Bronchial smooth muscle cell (primary cell): ENCODE data around the gene MPDU1. TPM values are rescaled to one million over a fixed set of nuclear protein-coding genes. Genes with fewer than 3 reads are reported as not detected.

Source experiments
- total RNA-seq: library from RNA; depleted of rRNA; stranded (reverse); fragments of >200 nt; gene quantifications from 2 replicates; pipeline ENCODE4 v1.2.1, GENCODE V29; 2014

Gene MPDU1
- 36.7 and 48.5 TPM in 2 replicates for total RNA-seq

DNA sequence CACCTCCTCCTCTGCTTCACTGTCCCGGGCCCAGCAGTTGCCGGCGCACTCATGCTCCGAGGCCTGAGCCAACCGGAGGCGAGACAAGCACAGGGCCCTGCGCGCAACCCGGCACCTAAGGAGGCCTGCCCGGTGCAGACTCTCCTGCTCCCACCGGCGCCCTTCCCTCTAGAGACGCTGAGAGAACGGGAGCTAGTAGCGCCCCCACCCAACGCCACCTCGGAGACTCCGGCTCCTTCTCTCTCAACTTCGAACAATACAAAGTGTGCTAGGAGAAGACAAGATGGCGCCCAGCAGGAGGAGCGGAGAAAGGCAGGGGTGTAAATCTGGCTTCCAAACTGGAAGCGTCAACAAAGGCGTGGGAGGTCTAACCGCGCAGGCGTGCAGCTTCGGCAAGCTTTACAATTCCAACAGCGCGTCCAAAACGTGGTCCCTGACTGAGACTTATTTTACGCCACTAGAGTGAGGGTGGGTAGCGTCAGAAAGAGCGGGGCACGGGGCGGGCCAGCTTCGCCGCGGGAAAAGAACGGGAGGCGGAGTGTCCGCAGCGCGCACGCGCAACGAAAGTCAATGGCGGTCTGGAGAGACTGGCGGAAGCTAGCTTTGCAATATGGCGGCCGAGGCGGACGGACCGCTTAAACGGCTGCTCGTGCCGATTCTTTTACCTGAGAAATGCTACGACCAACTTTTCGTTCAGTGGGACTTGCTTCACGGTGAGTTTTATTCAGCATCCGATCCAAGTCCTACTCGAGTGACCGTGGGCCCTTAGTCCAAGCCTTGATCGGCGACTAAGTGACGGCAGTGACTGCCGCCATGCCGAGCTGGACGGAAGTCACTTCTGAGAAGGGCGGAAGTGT lies at the start of gene MPDU1:
Gene MPDU1 (plus strand): TSS at position 600 of the 857 bp plus-strand sequence. CDS start 11 bp downstream, at position 611.

GRCh38 chr17:7548585-7549400 lies 34.9 kb upstream of the MPDU1 start, which contains the start of gene TNFSF12:
Gene TNFSF12, plus strand, starts transcription at chr17:7549058. Its CDS starts 96 bp downstream, at chr17:7549154.

DNA sequence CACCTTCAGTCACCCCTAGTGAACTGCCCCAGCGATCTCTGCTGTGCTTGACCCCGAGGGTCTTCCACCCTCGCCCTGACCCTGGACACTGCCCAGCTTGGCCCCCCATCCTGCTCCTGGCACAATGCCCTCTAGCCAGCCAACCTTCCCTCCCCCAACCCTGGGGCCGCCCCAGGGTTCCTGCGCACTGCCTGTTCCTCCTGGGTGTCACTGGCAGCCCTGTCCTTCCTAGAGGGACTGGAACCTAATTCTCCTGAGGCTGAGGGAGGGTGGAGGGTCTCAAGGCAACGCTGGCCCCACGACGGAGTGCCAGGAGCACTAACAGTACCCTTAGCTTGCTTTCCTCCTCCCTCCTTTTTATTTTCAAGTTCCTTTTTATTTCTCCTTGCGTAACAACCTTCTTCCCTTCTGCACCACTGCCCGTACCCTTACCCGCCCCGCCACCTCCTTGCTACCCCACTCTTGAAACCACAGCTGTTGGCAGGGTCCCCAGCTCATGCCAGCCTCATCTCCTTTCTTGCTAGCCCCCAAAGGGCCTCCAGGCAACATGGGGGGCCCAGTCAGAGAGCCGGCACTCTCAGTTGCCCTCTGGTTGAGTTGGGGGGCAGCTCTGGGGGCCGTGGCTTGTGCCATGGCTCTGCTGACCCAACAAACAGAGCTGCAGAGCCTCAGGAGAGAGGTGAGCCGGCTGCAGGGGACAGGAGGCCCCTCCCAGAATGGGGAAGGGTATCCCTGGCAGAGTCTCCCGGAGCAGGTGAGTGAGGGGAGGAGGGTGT lies 24.9 kb upstream of the MPDU1 start, which contains the start of gene TNFSF13:
Gene TNFSF13 (plus strand): TSS at position 207 of the 776 bp plus-strand sequence. CDS start 290 bp downstream, at position 497.

GRCh38 chr17:7561589-7562207 lies 22.0 kb upstream of the MPDU1 start, which contains the start of gene SENP3:
Gene SENP3, plus strand, starts transcription at chr17:7561919. Its CDS starts 1,158 bp downstream, at chr17:7563077.

GRCh38 chr17:7579001-7579833 lies 4.4 kb upstream of the MPDU1 start, which contains the start of gene CD68:
Gene CD68, plus strand, starts transcription at chr17:7579638. Its CDS starts 40 bp downstream, at chr17:7579678.

DNA sequence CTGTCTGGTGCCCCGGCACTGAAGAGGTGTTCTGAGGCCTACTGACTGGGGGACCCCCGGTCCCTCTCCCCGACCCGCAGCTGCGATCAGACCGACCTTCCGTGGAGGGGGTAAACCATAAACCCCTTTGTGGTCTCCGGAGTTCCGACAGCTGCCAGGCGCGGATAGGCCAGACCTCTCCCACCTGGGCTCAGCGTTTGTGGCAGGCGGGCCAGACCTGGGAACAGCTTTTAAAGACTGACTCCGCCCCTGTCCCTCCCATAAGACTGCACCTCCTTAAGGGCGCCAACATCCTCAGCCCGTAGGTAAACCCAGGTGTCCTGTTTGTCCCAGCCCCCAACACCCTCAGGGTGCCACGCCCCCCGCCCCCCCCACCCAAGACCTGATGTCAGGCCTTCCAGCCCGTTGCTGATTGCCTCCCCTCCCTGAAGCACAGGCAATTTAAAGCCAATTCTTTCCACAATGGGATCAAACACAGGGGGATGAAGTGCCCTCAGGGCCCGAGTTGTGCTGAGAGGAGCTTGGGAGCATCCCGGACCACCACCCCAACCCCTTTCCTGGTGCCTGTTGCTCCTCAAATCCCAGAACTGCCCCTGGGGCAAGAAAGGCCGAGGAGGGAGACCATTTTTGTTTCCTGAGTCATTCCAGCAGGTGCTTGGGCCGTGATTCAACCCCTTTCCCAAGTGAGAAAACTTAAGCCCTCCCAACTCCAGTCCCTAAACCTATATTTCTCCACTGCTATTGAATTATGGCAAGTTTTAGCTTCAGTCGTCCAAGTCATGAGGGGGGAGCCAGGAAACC lies 6.4 kb downstream of the MPDU1 start, which contains the start of gene SOX15:
Gene SOX15 (minus strand): TSS at position 204 of the 801 bp plus-strand sequence. CDS start 418 bp downstream, outside the sequence.

GRCh38 chr17:7614425-7615264 lies 31.0 kb downstream of the MPDU1 start, which contains the start of gene FXR2:
Gene FXR2, minus strand, starts transcription at chr17:7614897. Its CDS starts 365 bp downstream, at chr17:7614532.

GRCh38 chr17:7627250-7628121 lies 43.8 kb downstream of the MPDU1 start, which contains the start of gene SAT2:
Gene SAT2, minus strand, starts transcription at chr17:7627821. Its CDS starts 186 bp downstream, at chr17:7627635.

GRCh38 chr17:7629939-7630571 lies 46.4 kb downstream of the MPDU1 start, which contains the start of gene SHBG:
Gene SHBG, plus strand, starts transcription at chr17:7630135. Its CDS starts 38 bp downstream, at chr17:7630173.

Other genes starting within 250 kb of the MPDU1 start
- gene ACAP1, start 247.3 kb upstream of the MPDU1 start, total RNA-seq, result 3.3 and 5.2 TPM in 2 replicates
- 4.6 and 5.4 TPM in 2 replicates for gene KCTD11, start 231.7 kb upstream of the MPDU1 start, total RNA-seq
- gene TMEM95, start 228.7 kb upstream of the MPDU1 start, total RNA-seq, result not detected in 2 replicates
- 0.09 and 0.32 TPM in 2 replicates for gene TNK1, start 202.8 kb upstream of the MPDU1 start, total RNA-seq
- gene PLSCR3, start 189.3 kb upstream of the MPDU1 start, total RNA-seq, result 15.5 and 15.9 TPM in 2 replicates
- 70.3 and 140 TPM in 2 replicates for gene TMEM256, start 179.8 kb upstream of the MPDU1 start, total RNA-seq
- 6.8 and 7.1 TPM in 2 replicates for gene NLGN2, start 176.0 kb upstream of the MPDU1 start, total RNA-seq
- 0.16 TPM in 1 of 2 replicates, not detected in the other for gene SPEM1, start 163.5 kb upstream of the MPDU1 start, total RNA-seq
- not detected in 2 replicates for gene SPEM2, start 158.2 kb upstream of the MPDU1 start, total RNA-seq
- not detected in 2 replicates for gene SPEM3, start 155.0 kb upstream of the MPDU1 start, total RNA-seq
- gene TMEM102, start 148.4 kb upstream of the MPDU1 start, total RNA-seq, result 0.60 and 2.4 TPM in 2 replicates
- gene FGF11, start 144.3 kb upstream of the MPDU1 start, total RNA-seq, result 1.0 and 1.1 TPM in 2 replicates
- 8.8 and 10.1 TPM in 2 replicates for gene CHRNB1, start 138.8 kb upstream of the MPDU1 start, total RNA-seq
- 12.5 and 16.4 TPM in 2 replicates for gene ZBTB4, start 104.2 kb upstream of the MPDU1 start, total RNA-seq
- gene SLC35G6, start 102.4 kb upstream of the MPDU1 start, total RNA-seq, result not detected in 2 replicates
- gene POLR2A, start 99.5 kb upstream of the MPDU1 start, total RNA-seq, result 107 and 113 TPM in 2 replicates
- gene TNFSF12, start 34.8 kb upstream of the MPDU1 start, total RNA-seq, result 7.3 and 9.1 TPM in 2 replicates
- gene TNFSF13, start 25.1 kb upstream of the MPDU1 start, total RNA-seq, result 0.34 and 1.7 TPM in 2 replicates
- 51.1 and 54.5 TPM in 2 replicates for gene SENP3, start 21.9 kb upstream of the MPDU1 start, total RNA-seq
- 21.0 and 27.6 TPM in 2 replicates for gene CD68, start 4.2 kb upstream of the MPDU1 start, total RNA-seq
- gene SOX15, start 6.2 kb downstream of the MPDU1 start, total RNA-seq, result 0.17 and 0.32 TPM in 2 replicates
- gene FXR2, start 31.0 kb downstream of the MPDU1 start, total RNA-seq, result 31.5 and 35.0 TPM in 2 replicates
- 55.3 and 67.3 TPM in 2 replicates for gene SAT2, start 44.0 kb downstream of the MPDU1 start, total RNA-seq
- 0.26 and 0.47 TPM in 2 replicates for gene SHBG, start 46.3 kb downstream of the MPDU1 start, total RNA-seq
- gene ATP1B2, start 67.1 kb downstream of the MPDU1 start, total RNA-seq, result not detected in 2 replicates
- gene TP53, start 103.6 kb downstream of the MPDU1 start, total RNA-seq, result 13.1 and 13.7 TPM in 2 replicates
- 2.7 and 4.6 TPM in 2 replicates for gene WRAP53, start 104.6 kb downstream of the MPDU1 start, total RNA-seq
- gene EFNB3, start 121.3 kb downstream of the MPDU1 start, total RNA-seq, result 0.86 and 0.95 TPM in 2 replicates
- under 0.01 and 0.16 TPM in 2 replicates for gene DNAH2, start 133.9 kb downstream of the MPDU1 start, total RNA-seq